Measurements from ENCODE around the gene TRDN.

- no peak for TF ChIP-seq CTCF (IDR thresholded peaks at IDR 0.05)
- TF ChIP-seq EZH2phosphoT487 (IDR thresholded peaks at IDR 0.05) = no peak
These were observed 360.2 kb downstream of the TRDN start for GRCh38 chr6:123276546-123276980.
